ENCODE measurements around the gene PDIA4. TPM values are rescaled to one million over a fixed set of nuclear protein-coding genes. Genes with fewer than 3 reads are reported as not detected.
"Not testable (repeated sequence)": the region's sequence is repeated elsewhere in the genome, so short reads cannot be mapped to it uniquely, and the experiment has no call there.

The PDIA4 gene
- total RNA-seq, 1 donor from 2014 or later, result 266 TPM

DNA sequence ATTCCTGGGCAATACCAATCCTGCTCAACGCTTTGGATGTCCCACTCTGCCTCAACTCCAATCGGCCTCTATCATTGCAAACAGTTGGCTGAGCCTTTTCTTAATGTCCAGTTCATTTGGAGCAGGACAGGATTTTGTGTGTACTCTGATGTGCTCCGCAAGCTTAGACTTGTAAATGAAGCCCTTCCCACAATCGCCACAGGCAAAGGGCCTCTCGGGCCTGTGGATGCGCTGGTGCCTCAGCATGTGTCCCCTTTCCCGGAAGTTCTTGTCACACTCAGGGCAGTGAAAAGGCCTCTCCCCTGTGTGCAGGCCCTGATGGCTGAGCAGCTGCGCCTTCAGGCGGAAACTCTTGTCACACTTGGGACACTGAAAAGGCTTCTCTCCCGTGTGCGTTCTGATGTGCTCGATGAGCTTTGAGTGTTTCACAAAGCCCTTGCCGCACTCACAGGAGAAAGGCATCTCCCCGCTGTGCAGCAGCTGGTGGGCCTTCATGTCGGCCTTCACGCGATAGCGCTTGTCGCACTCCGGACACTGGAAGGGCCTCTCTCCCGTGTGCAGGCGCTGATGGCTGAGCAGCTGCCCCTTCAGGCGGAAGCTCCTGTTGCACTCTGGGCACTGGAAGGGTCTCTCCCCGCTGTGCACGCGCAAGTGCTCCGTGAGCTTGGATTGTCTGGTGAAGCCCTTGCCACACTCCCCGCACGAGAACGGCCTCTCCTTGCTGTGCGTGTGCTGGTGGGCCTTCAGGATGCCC is 42.2 kb upstream of the PDIA4 start:
- Histone ChIP-seq H3K4me3 (ENCODE audit: insufficient read depth, low read depth, low read length) (no peak overlapping the region), H3K27ac (ENCODE audit: low read depth, low read length) (no peak overlapping the region), H3K4me1 (ENCODE audit: insufficient read depth, low read length) (no peaks in the 10 kb centered on the region), H3K79me2 (ENCODE audit: insufficient read depth, low read length) (no peaks in the 10 kb centered on the region), H4K20me1 (ENCODE audit: insufficient read depth, low read length) (no peaks in the 10 kb centered on the region), H2AFZ (ENCODE audit: low read depth, low read length) (no peak overlapping the region), H3K9ac (ENCODE audit: low read length) (no peak overlapping the region), H3K4me2 (ENCODE audit: low read length) (no peak overlapping the region), H3K9me3 (ENCODE audit: insufficient read depth, low read depth, low read length) (no peaks in the 10 kb centered on the region), H3K27me3 (ENCODE audit: insufficient read depth, low read length) (no peaks in the 10 kb centered on the region), H3K36me3 (ENCODE audit: insufficient read depth, low read length) (peaks cover 15% of the 10 kb centered on the region)
- Mint-ChIP-seq H3K4me1 (ENCODE audit: low read depth, unreplicated experiment) (no peaks in the 10 kb centered on the region), H3K9me3 (ENCODE audit: unreplicated experiment) (no peaks in the 10 kb centered on the region), H3K27me3 (ENCODE audit: low read depth, unreplicated experiment) (no peaks in the 10 kb centered on the region), H3K27ac (ENCODE audit: unreplicated experiment) (no peak overlapping the region), H3K4me3 (ENCODE audit: unreplicated experiment) (no peak overlapping the region), H3K36me3 (ENCODE audit: low read depth, unreplicated experiment) (peaks cover 4% of the 10 kb centered on the region)
- TF ChIP-seq, protein P1, sequence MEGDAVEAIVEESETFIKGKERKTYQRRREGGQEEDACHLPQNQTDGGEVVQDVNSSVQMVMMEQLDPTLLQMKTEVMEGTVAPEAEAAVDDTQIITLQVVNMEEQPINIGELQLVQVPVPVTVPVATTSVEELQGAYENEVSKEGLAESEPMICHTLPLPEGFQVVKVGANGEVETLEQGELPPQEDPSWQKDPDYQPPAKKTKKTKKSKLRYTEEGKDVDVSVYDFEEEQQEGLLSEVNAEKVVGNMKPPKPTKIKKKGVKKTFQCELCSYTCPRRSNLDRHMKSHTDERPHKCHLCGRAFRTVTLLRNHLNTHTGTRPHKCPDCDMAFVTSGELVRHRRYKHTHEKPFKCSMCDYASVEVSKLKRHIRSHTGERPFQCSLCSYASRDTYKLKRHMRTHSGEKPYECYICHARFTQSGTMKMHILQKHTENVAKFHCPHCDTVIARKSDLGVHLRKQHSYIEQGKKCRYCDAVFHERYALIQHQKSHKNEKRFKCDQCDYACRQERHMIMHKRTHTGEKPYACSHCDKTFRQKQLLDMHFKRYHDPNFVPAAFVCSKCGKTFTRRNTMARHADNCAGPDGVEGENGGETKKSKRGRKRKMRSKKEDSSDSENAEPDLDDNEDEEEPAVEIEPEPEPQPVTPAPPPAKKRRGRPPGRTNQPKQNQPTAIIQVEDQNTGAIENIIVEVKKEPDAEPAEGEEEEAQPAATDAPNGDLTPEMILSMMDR (IDR thresholded peaks at IDR 0.05; ENCODE audit: insufficient read depth, low read depth, low read length), result no peak
- no peak for TF ChIP-seq EZH2 (IDR thresholded peaks at IDR 0.05; ENCODE audit: insufficient read depth, low read length)
- DNase-seq (ENCODE audit: low read depth), result no peak
- FAIRE-seq, result no peak

DNA sequence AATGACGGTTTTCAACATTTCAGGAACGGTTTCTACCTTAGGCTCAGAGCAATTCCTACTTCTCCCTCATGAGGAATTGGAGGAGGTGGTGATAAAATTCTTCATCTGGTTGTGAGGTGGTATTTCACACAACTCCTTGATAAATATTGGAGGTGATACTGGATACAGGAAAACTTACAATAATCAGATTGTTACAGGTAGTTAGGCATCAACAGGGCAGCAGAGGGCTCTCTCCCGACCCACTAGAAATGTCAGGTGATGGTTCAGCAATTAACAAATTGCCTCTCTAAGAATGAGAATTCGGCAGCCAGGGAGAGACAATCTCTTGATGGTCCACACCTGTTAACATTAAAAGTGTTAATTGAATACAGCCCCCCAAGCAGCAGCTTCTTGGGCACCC is 39.6 kb upstream of the PDIA4 start:
- peaks cover 2% of the 10 kb centered on the region for H3K9me3 Mint-ChIP-seq (ENCODE audit: unreplicated experiment)
- no peak overlapping the region for H3K4me3 Mint-ChIP-seq (ENCODE audit: unreplicated experiment)
- H3K4me3 ChIP-seq (ENCODE audit: insufficient read depth, low read depth, low read length), result no peak overlapping the region
- no peaks in the 10 kb centered on the region for H3K9me3 ChIP-seq (ENCODE audit: insufficient read depth, low read depth, low read length)
- peaks cover 3% of the 10 kb centered on the region for H3K36me3 Mint-ChIP-seq (ENCODE audit: low read depth, unreplicated experiment)
- H3K9ac ChIP-seq (ENCODE audit: low read length), result no peak overlapping the region
- FAIRE-seq (no peak), DNase-seq (ENCODE audit: low read depth) (no peak)
- H3K36me3 ChIP-seq (ENCODE audit: insufficient read depth, low read length), result peaks cover 12% of the 10 kb centered on the region
- H3K27ac ChIP-seq (ENCODE audit: low read depth, low read length), result no peak overlapping the region
- H3K4me1 Mint-ChIP-seq (ENCODE audit: low read depth, unreplicated experiment), result peaks cover 2% of the 10 kb centered on the region
- no peak for TF ChIP-seq EZH2 (IDR thresholded peaks at IDR 0.05; ENCODE audit: insufficient read depth, low read length)
- H3K27me3 Mint-ChIP-seq (ENCODE audit: low read depth, unreplicated experiment), result no peaks in the 10 kb centered on the region
- no peak overlapping the region for H2AFZ ChIP-seq (ENCODE audit: low read depth, low read length)
- no peaks in the 10 kb centered on the region for H3K79me2 ChIP-seq (ENCODE audit: insufficient read depth, low read length)
- no peaks in the 10 kb centered on the region for H3K27me3 ChIP-seq (ENCODE audit: insufficient read depth, low read length)
- no peak overlapping the region for H3K27ac Mint-ChIP-seq (ENCODE audit: unreplicated experiment)
- no peaks in the 10 kb centered on the region for H3K4me1 ChIP-seq (ENCODE audit: insufficient read depth, low read length)
- no peaks in the 10 kb centered on the region for H4K20me1 ChIP-seq (ENCODE audit: insufficient read depth, low read length)
- H3K4me2 ChIP-seq (ENCODE audit: low read length), result no peak overlapping the region

DNA sequence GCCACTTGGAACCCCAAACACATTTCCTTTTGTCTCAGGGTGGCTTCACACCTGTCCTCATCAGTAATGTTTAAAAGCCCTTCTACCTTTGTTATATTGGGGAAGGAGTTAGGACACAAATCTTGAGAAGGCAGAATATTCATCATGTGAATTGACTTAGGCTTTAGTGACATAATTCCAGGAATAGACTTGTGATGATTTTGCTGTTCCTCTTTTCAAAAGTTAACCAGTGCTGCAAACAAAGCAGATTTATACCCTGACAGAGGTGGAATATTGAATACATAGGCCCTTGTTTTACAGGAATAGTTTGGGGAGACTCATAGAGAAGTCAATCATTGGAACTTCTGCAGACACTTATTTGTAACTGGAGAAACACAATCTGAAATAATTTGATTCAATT is 35.2 kb upstream of the PDIA4 start:
- no peak for FAIRE-seq

DNA sequence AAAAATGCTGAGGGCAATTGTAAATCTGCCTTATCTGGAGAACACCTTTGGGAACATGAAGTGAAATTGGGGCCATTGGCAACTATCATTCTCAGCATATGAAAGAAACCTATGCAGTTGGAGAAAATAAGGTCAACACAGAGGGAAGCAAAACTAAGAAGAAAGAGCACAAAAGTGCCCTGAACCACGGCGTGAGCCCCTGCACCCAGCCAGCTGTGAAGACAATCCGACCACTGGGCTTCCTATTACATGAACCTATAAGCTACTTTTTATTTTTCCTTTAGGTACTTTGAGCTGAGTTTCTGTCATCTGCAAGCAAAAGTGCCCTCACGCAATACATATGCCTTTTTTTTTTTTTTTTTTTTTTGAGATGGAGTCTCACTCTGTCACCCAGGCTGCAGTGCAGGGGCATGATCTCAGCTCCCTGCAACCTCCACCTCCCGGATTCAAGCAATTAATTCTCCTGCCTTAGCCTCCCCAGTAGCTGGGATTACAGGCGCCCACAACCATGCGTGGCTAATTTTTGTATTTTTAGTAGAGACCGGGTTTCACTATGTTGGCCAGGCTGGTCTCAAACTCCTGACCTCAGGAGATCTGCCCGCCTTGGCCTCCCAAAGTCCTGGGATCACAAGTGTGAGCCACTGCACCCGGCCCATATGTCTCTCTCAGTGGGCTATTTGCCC is 34.1 kb upstream of the PDIA4 start:
- not testable (repeated sequence) for H3K36me3 ChIP-seq (ENCODE audit: insufficient read depth, low read length); H3K4me3 ChIP-seq (ENCODE audit: insufficient read depth, low read depth, low read length); H3K9ac ChIP-seq (ENCODE audit: low read length); FAIRE-seq; H3K4me1 Mint-ChIP-seq (ENCODE audit: low read depth, unreplicated experiment); H3K9me3 Mint-ChIP-seq (ENCODE audit: unreplicated experiment); H3K27ac ChIP-seq (ENCODE audit: low read depth, low read length); H3K4me3 Mint-ChIP-seq (ENCODE audit: unreplicated experiment); H3K27ac Mint-ChIP-seq (ENCODE audit: unreplicated experiment); H3K4me2 ChIP-seq (ENCODE audit: low read length); H3K79me2 ChIP-seq (ENCODE audit: insufficient read depth, low read length); H2AFZ ChIP-seq (ENCODE audit: low read depth, low read length); H3K36me3 Mint-ChIP-seq (ENCODE audit: low read depth, unreplicated experiment); H3K9me3 ChIP-seq (ENCODE audit: insufficient read depth, low read depth, low read length); H3K4me1 ChIP-seq (ENCODE audit: insufficient read depth, low read length); H4K20me1 ChIP-seq (ENCODE audit: insufficient read depth, low read length); H3K27me3 Mint-ChIP-seq (ENCODE audit: low read depth, unreplicated experiment); H3K27me3 ChIP-seq (ENCODE audit: insufficient read depth, low read length); DNase-seq (ENCODE audit: low read depth)

More for the DNA sequence above, 35.2 kb upstream of the PDIA4 start:
- Histone ChIP-seq H3K27ac (ENCODE audit: low read depth, low read length) (no peak overlapping the region), H3K36me3 (ENCODE audit: insufficient read depth, low read length) (peaks cover 2% of the 10 kb centered on the region), H3K27me3 (ENCODE audit: insufficient read depth, low read length) (no peaks in the 10 kb centered on the region), H3K9ac (ENCODE audit: low read length) (no peak overlapping the region), H3K9me3 (ENCODE audit: insufficient read depth, low read depth, low read length) (no peaks in the 10 kb centered on the region), H3K4me1 (ENCODE audit: insufficient read depth, low read length) (no peaks in the 10 kb centered on the region), H2AFZ (ENCODE audit: low read depth, low read length) (no peak overlapping the region), H4K20me1 (ENCODE audit: insufficient read depth, low read length) (no peaks in the 10 kb centered on the region), H3K79me2 (ENCODE audit: insufficient read depth, low read length) (no peaks in the 10 kb centered on the region), H3K4me2 (ENCODE audit: low read length) (no peak overlapping the region), H3K4me3 (ENCODE audit: insufficient read depth, low read depth, low read length) (no peak overlapping the region)
- peaks cover 2% of the 10 kb centered on the region for H3K4me1 Mint-ChIP-seq (ENCODE audit: low read depth, unreplicated experiment)
- no peak overlapping the region for H3K4me3 Mint-ChIP-seq (ENCODE audit: unreplicated experiment)
- H3K27me3 Mint-ChIP-seq (ENCODE audit: low read depth, unreplicated experiment), result no peaks in the 10 kb centered on the region
- DNase-seq (ENCODE audit: low read depth), result no peak
- H3K27ac Mint-ChIP-seq (ENCODE audit: unreplicated experiment), result no peak overlapping the region
- H3K9me3 Mint-ChIP-seq (ENCODE audit: unreplicated experiment), result peaks cover 2% of the 10 kb centered on the region
- H3K36me3 Mint-ChIP-seq (ENCODE audit: low read depth, unreplicated experiment), result no peaks in the 10 kb centered on the region
- TF ChIP-seq EZH2 (IDR thresholded peaks at IDR 0.05; ENCODE audit: insufficient read depth, low read length), result no peak
- TF ChIP-seq, protein P1 (IDR thresholded peaks at IDR 0.05; ENCODE audit: insufficient read depth, low read depth, low read length), result no peak
